ENCODE results near the gene ELN. TPM values are rescaled to one million over a fixed set of nuclear protein-coding genes. Genes with fewer than 3 reads are reported as not detected.

The ELN gene
- total and polyA plus RNA-seq, 8 donors, result 202 to 673 (median 229) TPM

DNA sequence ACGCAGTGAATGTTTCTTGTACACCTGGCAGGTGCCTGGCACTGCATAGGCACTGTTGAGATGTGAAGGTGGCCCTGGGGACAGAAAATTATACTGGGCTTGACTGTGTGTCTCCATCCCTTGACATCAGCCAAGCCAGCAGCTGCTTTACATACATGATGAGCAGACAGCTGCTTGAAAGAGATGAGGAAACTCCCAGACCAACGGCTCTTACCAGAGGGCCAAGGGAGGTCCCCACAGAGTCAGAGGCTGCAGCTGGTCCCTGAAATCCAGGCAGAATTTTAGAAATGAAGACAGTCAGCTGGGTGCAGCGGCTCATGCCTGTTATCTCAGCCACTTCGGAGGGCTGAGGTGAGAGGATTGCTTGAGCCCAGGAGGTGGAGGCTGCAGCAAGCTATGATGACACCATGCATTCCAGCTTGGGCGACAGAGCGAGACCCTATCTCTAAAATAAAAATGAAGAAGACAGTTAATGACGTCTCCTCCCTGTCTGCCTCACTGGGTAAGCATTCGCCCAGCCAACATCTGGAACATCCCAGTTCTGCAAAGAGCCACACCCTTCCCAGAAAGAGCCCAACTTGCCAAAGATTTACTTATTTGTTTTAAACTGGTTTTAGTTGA, 73.2 kb downstream of the ELN start:
- Histone ChIP-seq H3K4me3 (no peak overlapping the region), H3K9me3 (no peaks in the 10 kb centered on the region), H3K27ac (no peak overlapping the region), H3K4me1 (no peaks in the 10 kb centered on the region), H3K36me3 (peaks cover 0 to 94% of the 10 kb centered on the region in 2 donors), H3K27me3 (no peaks in the 10 kb centered on the region)
- DNase-seq (no peak), ATAC-seq (peak; percentile 8)
- intact Hi-C loops (cut with DNase I), result no loop called here
- TF ChIP-seq, protein P1, sequence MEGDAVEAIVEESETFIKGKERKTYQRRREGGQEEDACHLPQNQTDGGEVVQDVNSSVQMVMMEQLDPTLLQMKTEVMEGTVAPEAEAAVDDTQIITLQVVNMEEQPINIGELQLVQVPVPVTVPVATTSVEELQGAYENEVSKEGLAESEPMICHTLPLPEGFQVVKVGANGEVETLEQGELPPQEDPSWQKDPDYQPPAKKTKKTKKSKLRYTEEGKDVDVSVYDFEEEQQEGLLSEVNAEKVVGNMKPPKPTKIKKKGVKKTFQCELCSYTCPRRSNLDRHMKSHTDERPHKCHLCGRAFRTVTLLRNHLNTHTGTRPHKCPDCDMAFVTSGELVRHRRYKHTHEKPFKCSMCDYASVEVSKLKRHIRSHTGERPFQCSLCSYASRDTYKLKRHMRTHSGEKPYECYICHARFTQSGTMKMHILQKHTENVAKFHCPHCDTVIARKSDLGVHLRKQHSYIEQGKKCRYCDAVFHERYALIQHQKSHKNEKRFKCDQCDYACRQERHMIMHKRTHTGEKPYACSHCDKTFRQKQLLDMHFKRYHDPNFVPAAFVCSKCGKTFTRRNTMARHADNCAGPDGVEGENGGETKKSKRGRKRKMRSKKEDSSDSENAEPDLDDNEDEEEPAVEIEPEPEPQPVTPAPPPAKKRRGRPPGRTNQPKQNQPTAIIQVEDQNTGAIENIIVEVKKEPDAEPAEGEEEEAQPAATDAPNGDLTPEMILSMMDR (IDR thresholded peaks at IDR 0.05), result no peak

DNA sequence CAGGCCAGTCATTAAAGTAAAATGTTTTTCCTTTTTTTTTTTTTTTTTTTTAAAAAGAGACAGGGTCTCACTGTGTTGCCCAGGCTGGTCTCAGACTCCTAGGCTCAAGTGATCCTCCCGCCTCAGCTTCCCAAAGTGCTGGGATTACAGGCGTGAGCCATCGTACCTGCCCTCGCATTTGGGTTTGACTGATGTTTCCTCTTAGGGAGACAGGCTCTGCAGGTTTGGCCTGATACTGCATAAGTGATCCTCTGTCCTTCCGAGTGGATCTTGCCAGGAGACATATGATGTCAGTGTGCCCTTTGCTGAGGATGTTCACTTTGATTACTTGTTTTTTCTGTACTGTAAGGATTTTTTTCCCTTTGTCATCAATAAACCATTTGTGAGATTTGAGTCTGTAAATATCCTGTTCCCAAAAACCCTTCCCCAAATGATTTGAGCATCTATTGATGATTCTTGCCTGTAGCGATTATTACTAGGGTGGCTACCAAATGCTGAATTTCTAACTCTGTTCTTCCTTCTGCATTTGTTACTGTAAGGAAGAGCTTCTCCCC, 75.3 kb downstream of the ELN start:
- no peak for DNase-seq
- no peak for ATAC-seq
- Histone ChIP-seq H3K36me3 (peaks cover 0 to 98% of the 10 kb centered on the region in 2 donors), H3K4me1 (no peaks in the 10 kb centered on the region), H3K9me3 (no peaks in the 10 kb centered on the region), H3K27me3 (no peaks in the 10 kb centered on the region), H3K27ac (no peak overlapping the region), H3K4me3 (no peak overlapping the region)
- TF ChIP-seq, protein P1 (IDR thresholded peaks at IDR 0.05), result no peak
- intact Hi-C loops (cut with DNase I), result no loop called here

DNA sequence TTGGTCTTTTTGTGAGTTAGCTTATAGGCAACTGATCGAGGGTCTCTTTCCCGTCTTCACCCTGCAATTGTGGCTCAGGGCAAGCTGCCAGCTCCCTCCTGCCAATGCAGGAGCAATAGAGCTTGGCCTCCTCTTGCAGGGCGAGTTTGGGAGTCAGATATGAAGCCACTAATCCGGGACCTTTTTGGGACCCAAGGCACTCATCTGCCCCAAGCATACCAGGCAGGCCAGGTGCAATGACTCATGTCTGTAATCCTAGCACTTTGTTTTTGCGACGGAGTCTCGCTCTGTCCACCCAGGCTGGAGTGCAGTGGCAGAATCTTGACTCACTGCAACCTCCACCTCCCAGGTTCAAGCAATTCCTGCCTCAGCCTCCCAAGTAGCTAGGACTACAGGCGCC, 76.7 kb downstream of the ELN start:
- Histone ChIP-seq H3K27ac (no peak overlapping the region), H3K9me3 (no peaks in the 10 kb centered on the region), H3K4me3 (no peak overlapping the region), H3K27me3 (no peaks in the 10 kb centered on the region), H3K36me3 (peaks cover 0 to 100% of the 10 kb centered on the region in 2 donors), H3K4me1 (no peaks in the 10 kb centered on the region)
- no peak for DNase-seq
- intact Hi-C loops (cut with DNase I), result no loop called here
- TF ChIP-seq, protein P1 (IDR thresholded peaks at IDR 0.05), result no peak
- ATAC-seq, result no peak

DNA sequence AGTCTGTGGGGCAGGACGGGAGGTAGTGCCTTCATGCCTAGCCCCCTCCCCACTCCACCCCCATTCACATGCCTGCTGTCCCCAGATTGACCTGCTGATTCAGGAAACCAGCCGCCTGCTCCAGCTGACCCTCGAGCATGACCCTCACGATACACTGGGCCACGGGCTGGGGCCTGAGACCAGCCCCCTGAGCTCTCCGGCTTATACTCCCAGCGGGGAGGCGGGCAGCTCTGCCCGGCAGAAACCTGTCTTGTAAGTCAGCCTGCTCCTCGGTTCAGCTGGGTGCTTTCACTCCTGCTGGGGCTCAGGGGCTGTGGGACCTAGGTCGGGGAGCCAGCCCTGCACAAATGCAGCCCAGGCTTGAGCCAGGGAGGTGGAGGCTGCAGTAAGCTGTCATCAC, 78.0 kb downstream of the ELN start:
- Histone ChIP-seq H3K27ac (no peak overlapping the region), H3K36me3 (peaks cover 0 to 100% of the 10 kb centered on the region in 2 donors), H3K4me1 (no peaks in the 10 kb centered on the region), H3K4me3 (no peak overlapping the region), H3K27me3 (no peaks in the 10 kb centered on the region), H3K9me3 (no peaks in the 10 kb centered on the region)
- DNase-seq (no peak), ATAC-seq (no peak)
- intact Hi-C loops (cut with DNase I), result no loop called here
- TF ChIP-seq, protein P1 (IDR thresholded peaks at IDR 0.05), result no peak

DNA sequence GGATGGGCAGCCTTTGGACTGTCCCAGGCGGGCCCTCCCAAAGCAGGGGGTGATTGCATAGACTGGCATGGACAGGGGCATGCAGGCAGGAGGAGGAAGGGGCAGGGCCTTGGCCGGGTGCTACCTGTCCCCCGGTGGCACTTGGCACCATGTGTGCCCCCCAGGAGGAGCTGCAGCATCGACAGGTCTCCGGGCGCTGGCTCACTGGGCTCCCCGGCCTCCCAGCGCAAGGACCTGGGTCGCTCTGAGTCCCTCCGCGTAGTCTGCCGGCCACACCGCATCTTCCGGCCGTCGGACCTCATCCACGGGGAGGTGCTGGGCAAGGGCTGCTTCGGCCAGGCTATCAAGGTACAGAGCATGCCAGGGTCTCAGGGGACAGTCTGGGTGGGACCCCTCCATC, 78.9 kb downstream of the ELN start:
- Histone ChIP-seq H3K4me1 (no peaks in the 10 kb centered on the region), H3K36me3 (peaks cover 0 to 100% of the 10 kb centered on the region in 2 donors), H3K4me3 (no peak overlapping the region), H3K9me3 (no peaks in the 10 kb centered on the region), H3K27ac (no peak overlapping the region), H3K27me3 (no peaks in the 10 kb centered on the region)
- intact Hi-C loops (cut with DNase I), result no loop called here
- DNase-seq (no peak), ATAC-seq (no peak)
- TF ChIP-seq, protein P1 (IDR thresholded peaks at IDR 0.05), result no peak
